ENCODE measurements around the gene SCTR.

The SCTR gene

GRCh38 chr2:119481501-119482455 lies 42.5 kb downstream of the SCTR start:
- TF ChIP-seq, protein P1, sequence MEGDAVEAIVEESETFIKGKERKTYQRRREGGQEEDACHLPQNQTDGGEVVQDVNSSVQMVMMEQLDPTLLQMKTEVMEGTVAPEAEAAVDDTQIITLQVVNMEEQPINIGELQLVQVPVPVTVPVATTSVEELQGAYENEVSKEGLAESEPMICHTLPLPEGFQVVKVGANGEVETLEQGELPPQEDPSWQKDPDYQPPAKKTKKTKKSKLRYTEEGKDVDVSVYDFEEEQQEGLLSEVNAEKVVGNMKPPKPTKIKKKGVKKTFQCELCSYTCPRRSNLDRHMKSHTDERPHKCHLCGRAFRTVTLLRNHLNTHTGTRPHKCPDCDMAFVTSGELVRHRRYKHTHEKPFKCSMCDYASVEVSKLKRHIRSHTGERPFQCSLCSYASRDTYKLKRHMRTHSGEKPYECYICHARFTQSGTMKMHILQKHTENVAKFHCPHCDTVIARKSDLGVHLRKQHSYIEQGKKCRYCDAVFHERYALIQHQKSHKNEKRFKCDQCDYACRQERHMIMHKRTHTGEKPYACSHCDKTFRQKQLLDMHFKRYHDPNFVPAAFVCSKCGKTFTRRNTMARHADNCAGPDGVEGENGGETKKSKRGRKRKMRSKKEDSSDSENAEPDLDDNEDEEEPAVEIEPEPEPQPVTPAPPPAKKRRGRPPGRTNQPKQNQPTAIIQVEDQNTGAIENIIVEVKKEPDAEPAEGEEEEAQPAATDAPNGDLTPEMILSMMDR (IDR thresholded peaks at IDR 0.05; ENCODE audit: low read depth, low read length, missing control alignments): no peak
- no peak for DNase-seq (ENCODE audit: low read depth)
- H3K4me3 ChIP-seq (ENCODE audit: low read depth, low read length): no peak overlapping the region

GRCh38 chr2:119480718-119481142 lies 43.6 kb downstream of the SCTR start:
- TF ChIP-seq, protein P1 (IDR thresholded peaks at IDR 0.05; ENCODE audit: low read depth, low read length, missing control alignments): no peak
- H3K4me3 ChIP-seq (ENCODE audit: low read depth, low read length): no peak overlapping the region
- DNase-seq (ENCODE audit: low read depth): no peak

DNA sequence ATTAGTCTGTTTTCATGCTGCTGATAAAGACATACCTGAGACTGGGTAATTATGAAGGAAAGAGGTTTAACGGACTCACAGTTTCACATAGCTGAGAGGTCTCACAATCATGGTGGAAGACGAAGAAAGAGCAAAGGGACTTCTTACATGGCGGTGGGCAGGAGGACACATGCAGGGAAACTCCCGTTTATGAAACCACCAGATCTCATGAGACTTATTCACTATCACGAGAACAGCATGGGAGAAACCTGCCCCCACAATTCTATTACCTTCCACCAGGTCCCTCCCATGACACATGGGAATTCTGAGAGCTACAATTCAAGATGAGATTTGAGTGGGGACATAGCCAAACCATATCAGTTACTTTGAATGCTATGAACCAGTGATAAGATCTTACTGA lies 44.1 kb downstream of the SCTR start:
- no peak for DNase-seq (ENCODE audit: low read depth)
- TF ChIP-seq, protein P1 (IDR thresholded peaks at IDR 0.05; ENCODE audit: low read depth, low read length, missing control alignments): no peak

DNA sequence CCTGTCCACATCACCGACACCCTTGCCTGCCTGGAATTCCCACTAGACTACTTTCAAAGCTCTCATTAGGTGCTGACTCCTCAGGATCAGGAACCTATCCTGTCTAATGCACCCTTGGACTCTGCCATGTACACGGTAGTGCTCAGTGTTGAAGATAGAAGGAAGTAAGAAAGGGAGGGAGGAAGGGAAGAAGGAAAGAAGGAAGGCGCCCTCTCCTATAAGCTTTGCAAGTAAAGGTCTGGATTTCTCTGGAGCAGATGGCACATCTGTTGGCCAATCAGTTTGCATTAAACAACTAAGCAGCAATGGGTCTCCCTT lies 45.3 kb downstream of the SCTR start:
- no peak overlapping the region for H3K4me3 ChIP-seq (ENCODE audit: low read depth, low read length)
- DNase-seq (ENCODE audit: low read depth): no peak
- TF ChIP-seq, protein P1 (IDR thresholded peaks at IDR 0.05; ENCODE audit: low read depth, low read length, missing control alignments): no peak

More for the DNA sequence above, 44.1 kb downstream of the SCTR start:
- H3K4me3 ChIP-seq (ENCODE audit: low read depth, low read length): no peak overlapping the region

DNA sequence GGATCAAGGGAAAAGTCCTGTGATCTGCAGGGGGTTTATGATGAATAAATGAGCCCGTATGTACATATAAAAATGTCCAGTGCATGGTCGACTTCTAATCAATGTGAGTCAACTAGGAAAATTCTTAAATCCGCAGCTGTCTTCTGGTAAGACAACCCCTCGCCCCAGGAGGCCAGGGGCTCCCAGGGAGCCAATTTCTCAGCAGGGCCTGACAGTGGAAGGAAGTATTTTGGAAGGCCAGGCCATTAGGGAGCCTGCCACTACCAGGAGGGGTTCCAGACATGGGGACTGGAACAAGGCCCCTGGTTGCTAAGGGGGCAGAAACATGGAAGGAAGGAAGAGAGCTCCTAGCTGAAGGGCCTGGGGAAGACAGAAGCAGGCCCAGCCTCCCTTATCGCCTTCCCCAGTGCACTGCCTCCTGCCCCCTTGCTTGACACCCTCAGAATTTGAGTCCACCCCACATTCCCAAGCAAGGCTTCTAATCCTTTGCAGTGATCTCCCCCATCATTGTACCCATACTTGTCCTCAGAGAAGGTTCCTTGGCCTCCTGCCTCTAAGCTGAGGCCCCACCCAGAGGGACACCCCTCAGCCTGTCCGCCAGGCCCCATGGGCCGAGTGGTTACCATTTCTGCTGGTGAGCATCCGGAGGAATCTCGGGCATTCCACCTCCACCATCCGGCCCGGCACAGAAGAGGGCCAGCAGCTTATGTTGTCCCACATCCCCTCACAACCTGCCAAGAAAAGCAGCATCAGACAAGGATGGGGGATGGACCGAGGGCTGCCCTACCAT lies 45.9 kb downstream of the SCTR start:
- no peak for DNase-seq (ENCODE audit: low read depth)
- TF ChIP-seq, protein P1 (IDR thresholded peaks at IDR 0.05; ENCODE audit: low read depth, low read length, missing control alignments): no peak

DNA sequence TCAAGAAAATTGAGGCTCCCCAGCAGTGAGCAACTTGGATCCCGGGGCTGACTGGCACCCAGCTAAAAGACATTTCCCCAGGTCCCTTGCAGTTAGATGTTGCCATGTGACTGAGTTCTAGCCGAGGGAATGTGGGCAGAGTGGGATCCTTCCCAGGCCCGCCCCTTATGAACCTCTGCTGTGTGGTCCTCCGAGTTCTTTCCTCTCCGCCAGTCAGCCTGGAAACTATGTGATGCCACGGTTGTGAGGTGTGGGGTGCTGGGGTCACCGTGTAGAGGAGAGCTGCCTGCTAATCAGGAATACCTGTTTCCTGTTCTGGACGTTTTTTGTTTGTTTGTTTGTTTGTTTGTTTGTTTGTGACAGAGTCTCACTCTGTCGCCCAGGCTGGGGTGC lies 47.2 kb downstream of the SCTR start:
- TF ChIP-seq, protein P1 (IDR thresholded peaks at IDR 0.05; ENCODE audit: low read depth, low read length, missing control alignments): no peak
- no peak for DNase-seq (ENCODE audit: low read depth)
- H3K4me3 ChIP-seq (ENCODE audit: low read depth, low read length): no peak overlapping the region

More for the DNA sequence above, 45.9 kb downstream of the SCTR start:
- no peak overlapping the region for H3K4me3 ChIP-seq (ENCODE audit: low read depth, low read length)

All from GM12864 (cell line).